HEK293 (cell line): Measurements from ENCODE around the gene SERPINB6.

ENCODE experiments used
- CTCF ChIP-seq: fragments of 450-650 bp; formaldehyde crosslinking; IDR thresholded peaks from 2 replicates; pipeline ENCODE4 v1.5.1; 2016; ENCODE audit warnings: missing biosample characterization, missing genetic modification characterization
- KLF16 ChIP-seq: fragments of 450-650 bp; formaldehyde crosslinking; IDR thresholded peaks from 2 replicates; pipeline ENCODE4 v1.5.1; 2017; ENCODE audit warnings: missing biosample characterization, missing genetic modification characterization
- PRDM6 ChIP-seq: fragments of 450-650 bp; formaldehyde crosslinking; IDR thresholded peaks from 2 replicates; pipeline ENCODE4 v1.5.1; 2017; ENCODE audit warnings: missing biosample characterization, missing genetic modification characterization
- ZNF18 ChIP-seq: fragments of 450-650 bp; formaldehyde crosslinking; IDR thresholded peaks from 2 replicates; pipeline ENCODE4 v1.5.1; 2016; ENCODE audit warnings: missing biosample characterization, missing genetic modification characterization

GRCh38 chr6:2942914-2943563 lies 28.3 kb downstream of the SERPINB6 start:
- no peak for TF ChIP-seq CTCF (tag by site-specific recombination)
- TF ChIP-seq PRDM6 (tag by site-specific recombination) = no peak
- TF ChIP-seq ZNF18 (tag by site-specific recombination) = no peak
- no peak for TF ChIP-seq KLF16 (tag by site-specific recombination)
